K562 (cell line): ENCODE data around the gene CXXC1. TPM values are rescaled to one million over a fixed set of nuclear protein-coding genes. Genes with fewer than 3 reads are reported as not detected.
A peak's percentile ranks its signal among the peaks of the same experiment; 100 is the strongest.
"Not testable (repeated sequence)": the region's sequence is repeated elsewhere in the genome, so short reads cannot be mapped to it uniquely, and the experiment has no call there.

Source experiments
- ATAC-seq: fragments of 200-7000 bp; cut with Tn5 transposase; 3 replicates; pipeline ENCODE4 v1.9.1; 2020; ENCODE audit warnings: moderate library complexity
- BruUV-seq: library from RNA; stranded (reverse); fragments of 400-500 nt; replicated peaks from 2 replicates; lab custom pipeline; 2021; lab: Mats Ljungman, UMichigan
- CTCF ChIA-PET: fragments of 300-600 bp; formaldehyde crosslinking; extraction: SDS; loops from one replicate; lab custom pipeline; 2021; ENCODE audit warnings: low intra/inter-chr PET ratio; lab: Yijun Ruan, JAX
- POLR2A ChIA-PET: fragments of 300-600, 350-650 bp; sonication (Branson Sonifier 250); formaldehyde crosslinking; extraction: SDS; loops from one replicate; lab custom pipeline; 2021; ENCODE audit warnings: antibody characterized with exemption, inconsistent platforms; lab: Yijun Ruan, JAX
- DNase-seq, 4 experiments: peaks; one replicate each; pipeline versions ENCODE4 v3.0.0 to v3.0.0-alpha.2; 2011 to 2018; ENCODE audit warnings: low spot score in 3 of 4, mixed read lengths in 3 of 4; ENCODE audit errors: extremely low read depth in 1 of 4
- FAIRE-seq: peaks from 2 replicates; lab custom pipeline; 2011; peaks lifted over from hg19 to GRCh38; lab: Jason Lieb, UNC
- H2AFZ ChIP-seq: 2 replicates; pipeline ENCODE4 v1.6.0; 2011; ENCODE audit warnings: low read depth, low read length, control low read depth, inconsistent platforms
- H3K27ac ChIP-seq: fragments of 200-600 bp; 3 replicates; pipeline ENCODE4 v1.8.0; 2011; ENCODE audit warnings: low read depth, mild to moderate bottlenecking, control low read depth, inconsistent platforms, low read length, moderate library complexity, mixed read lengths; ENCODE audit errors: extremely low read depth
- H3K27me3 ChIP-seq, 2 experiments: fragments of 300-600 bp in 1 of 2; 2 replicates in 1 of 2; 3 replicates in 1 of 2; pipeline versions ENCODE4 v1.6.0 to v1.8.0; 2011; ENCODE audit warnings: inconsistent platforms in 2 of 2, low read length in 2 of 2, mild to moderate bottlenecking in 1 of 2, mixed read lengths in 1 of 2, moderate library complexity in 1 of 2; ENCODE audit not compliant: control insufficient read depth in 2 of 2, insufficient read depth in 2 of 2
- H3K36me3 ChIP-seq: fragments of 300-600 bp; 3 replicates; pipeline ENCODE4 v1.8.0; 2011; ENCODE audit warnings: mild to moderate bottlenecking, low read length, inconsistent platforms; ENCODE audit not compliant: control insufficient read depth, insufficient read depth
- H3K4me1 ChIP-seq, 2 experiments: fragments of 200-600 bp in 1 of 2; replicated peaks in 1 of 2; 2 replicates in 1 of 2; 3 replicates in 1 of 2; pipeline versions ENCODE4 v1.5.1 to v1.8.0; 2011; ENCODE audit warnings: inconsistent platforms in 2 of 2, low read length in 2 of 2, mild to moderate bottlenecking in 1 of 2, mixed read lengths in 1 of 2, moderate library complexity in 1 of 2; ENCODE audit not compliant: control insufficient read depth in 2 of 2, insufficient read depth in 2 of 2
- H3K4me2 ChIP-seq: 2 replicates; pipeline ENCODE4 v1.6.1; 2011; ENCODE audit warnings: low read length, control low read depth, inconsistent platforms, mixed read lengths; ENCODE audit not compliant: insufficient read depth
- H3K4me3 ChIP-seq: fragments of 200-600 bp; sonication (generic), shearing (Covaris generic); 2 replicates; pipeline ENCODE4 v1.5.1; 2016; ENCODE audit warnings: control low read depth, inconsistent platforms
- H3K79me2 ChIP-seq: fragments of 200-600 bp; 3 replicates; pipeline ENCODE4 v1.8.0; 2011; ENCODE audit warnings: low read length, inconsistent platforms; ENCODE audit not compliant: control insufficient read depth, insufficient read depth
- H3K9ac ChIP-seq, 2 experiments: 2 replicates each; pipeline versions ENCODE4 v1.6.0 to v1.6.1; 2011; ENCODE audit warnings: low read depth in 2 of 2, low read length in 2 of 2, control low read depth in 1 of 2, inconsistent platforms in 1 of 2, mild to moderate bottlenecking in 1 of 2, mixed read lengths in 1 of 2; ENCODE audit not compliant: insufficient read depth in 1 of 2
- H3K9me1 ChIP-seq: one replicate; pipeline ENCODE4 v1.6.0; 2011; ENCODE audit warnings: inconsistent platforms, mild to moderate bottlenecking, low read length, moderate library complexity; ENCODE audit not compliant: control insufficient read depth, insufficient read depth
- H3K9me3 ChIP-seq: replicated peaks from 2 replicates; pipeline ENCODE4 v1.5.1; 2011; ENCODE audit warnings: low read depth, low read length, inconsistent platforms; ENCODE audit not compliant: control insufficient read depth, insufficient read depth
- H4K20me1 ChIP-seq: replicated peaks from 2 replicates; pipeline ENCODE4 v1.6.1; 2011; ENCODE audit warnings: low read length, inconsistent platforms, mixed read lengths; ENCODE audit not compliant: control insufficient read depth, insufficient read depth
- MAFG ChIP-seq: fragments of 450-650 bp; conservative IDR thresholded peaks from 2 replicates; pipeline ENCODE4 v1.6.1; 2016; ENCODE audit warnings: missing genetic modification characterization, missing compliant biosample characterization
- NFE2 ChIP-seq: IDR thresholded peaks from 2 replicates; pipeline ENCODE4 v1.6.1; 2014; ENCODE audit warnings: antibody characterized with exemption, low read depth
- POLR3G ChIP-seq: IDR thresholded peaks from 2 replicates; pipeline ENCODE4 v1.6.1; 2011; ENCODE audit not compliant: insufficient read length, insufficient replicate concordance; ENCODE audit errors: extremely low read depth
- WGBS: fragments of 100-300 bp; shearing (Covaris generic); methylation state at CpG from one replicate; pipeline ENCODE4 v1.1.6; 2016; ENCODE audit warnings: low coverage, mixed read lengths; ENCODE audit not compliant: insufficient coverage; ENCODE audit errors: missing lambda C conversion rate; 5-methylcytosine and 5-hydroxymethylcytosine counted together
- in situ Hi-C: fragments of 300-500 bp; cut with MboI; formaldehyde crosslinking; loops from 4 replicates; pipeline ENCODE4 v1.15.0; 2018; ENCODE audit warnings: inconsistent platforms, mixed read lengths
- intact Hi-C: fragments of 100-400 bp; cut with micrococcal nuclease; formaldehyde crosslinking; loops from 2 replicates; pipeline ENCODE4 v1.14.2; 2022
- polyA plus RNA-seq, 8 experiments: library from polyadenylated mRNA; depleted of rRNA in 4 of 8; stranded (reverse) in 5 of 8; unstranded in 3 of 8; fragments of >200 nt; fragmentation: Nextera tagmentation in 2 of 8; fragmentation: Illumina TruSeq in 1 of 8; extraction: Ambion mirVana in 2 of 8; extraction: Trizol in 1 of 8; gene quantifications; 2 replicates each; pipeline versions ENCODE4 v1.2.1 to v1.2.3, GENCODE V29; 2011 to 2014; ENCODE audit warnings: inconsistent platforms in 1 of 8, missing spikeins in 1 of 8
- total RNA-seq, 7 experiments: library from RNA; depleted of rRNA in 6 of 7; stranded (reverse); fragments of >200 nt in 6 of 7; fragmentation: Illumina TruSeq in 2 of 7; extraction: Trizol in 2 of 7; gene quantifications; 2 replicates each; pipeline versions ENCODE4 v1.2.1 to v1.2.3, GENCODE V29; 2011 to 2021; ENCODE audit warnings: low replicate concordance in 1 of 7

The CXXC1 gene
- total and polyA plus RNA-seq, 9 of the 15 experiments (the other 6 are each of a cell fraction or from before 2014, with no cell fraction given), result 3.4 to 81.0 (median 34.1) TPM

DNA sequence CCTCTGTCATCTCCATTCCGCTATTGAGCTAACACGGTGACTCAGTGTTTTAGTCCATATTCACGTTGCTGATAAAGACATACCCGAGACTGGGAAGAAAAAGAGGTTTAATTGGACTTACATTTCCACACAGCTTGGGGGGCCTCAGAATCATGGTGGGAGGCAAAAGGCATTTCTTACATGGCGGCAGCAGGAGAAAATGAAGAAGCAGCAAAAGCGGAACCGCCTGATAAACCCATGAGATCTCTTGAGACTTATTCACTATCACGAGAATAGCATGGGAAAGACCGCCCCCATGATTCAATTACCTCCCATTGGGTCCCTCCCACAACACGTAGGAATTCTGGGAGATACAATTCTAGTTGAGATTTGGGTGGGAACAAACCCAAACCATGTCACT, 22.6 kb upstream of the CXXC1 start (continued):
- TF ChIP-seq POLR3G (no peak), NFE2 (peak; percentile 40; the same call in 1 of the 2 replicates), MAFG (tag) (peak; percentile 46)
- TF ChIP-seq, all 486 proteins: peak for 6

DNA sequence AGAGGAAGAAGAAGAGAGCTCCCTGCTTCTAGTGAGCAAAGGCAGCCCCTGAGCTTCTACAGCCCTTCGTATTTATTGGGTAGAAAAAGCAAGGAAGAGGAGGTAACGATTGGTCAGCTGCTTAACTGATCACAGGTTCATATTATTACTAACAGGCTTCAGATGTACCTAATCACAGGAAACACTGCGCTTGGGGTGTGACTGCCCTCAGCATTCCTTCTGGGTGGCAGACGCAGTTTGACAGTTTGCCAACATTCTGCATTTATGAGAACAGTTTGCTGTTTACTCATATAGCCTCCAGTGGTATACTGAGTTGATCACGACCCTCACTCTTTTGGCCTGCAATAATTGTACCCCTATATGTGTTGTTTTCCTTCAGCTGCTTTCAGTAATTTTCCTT, 21.4 kb upstream of the CXXC1 start:
- H3K9me1 ChIP-seq, H4K20me1 ChIP-seq, ATAC-seq, DNase-seq, H3K79me2 ChIP-seq, POLR2A ChIA-PET, H3K9ac ChIP-seq, H3K27ac ChIP-seq, H3K36me3 ChIP-seq, BruUV-seq, intact Hi-C loops, H3K27me3 ChIP-seq, H3K4me3 ChIP-seq, CTCF ChIA-PET, H3K9me3 ChIP-seq, FAIRE-seq, in situ Hi-C loops, H3K4me2 ChIP-seq: not testable (repeated sequence)
- peak overlapping the region; percentile 85; the same call in 1 of the 2 replicates for H2AFZ ChIP-seq
- WGBS, result 57% methylated on average over 5 of the region's 5 CpGs
- H3K4me1 ChIP-seq, result peaks cover 0 to 24% of the 10 kb centered on the region in 2 experiments; a peak in 3 of 5 replicates
